ENCODE results near the gene SERPINC1. TPM values are rescaled to one million over a fixed set of nuclear protein-coding genes. Genes with fewer than 3 reads are reported as not detected.
"Not testable (repeated sequence)": the region's sequence is repeated elsewhere in the genome, so short reads cannot be mapped to it uniquely, and the experiment has no call there.

The SERPINC1 gene
- total RNA-seq, 1 donor from 2014 or later = 0.22 TPM

DNA sequence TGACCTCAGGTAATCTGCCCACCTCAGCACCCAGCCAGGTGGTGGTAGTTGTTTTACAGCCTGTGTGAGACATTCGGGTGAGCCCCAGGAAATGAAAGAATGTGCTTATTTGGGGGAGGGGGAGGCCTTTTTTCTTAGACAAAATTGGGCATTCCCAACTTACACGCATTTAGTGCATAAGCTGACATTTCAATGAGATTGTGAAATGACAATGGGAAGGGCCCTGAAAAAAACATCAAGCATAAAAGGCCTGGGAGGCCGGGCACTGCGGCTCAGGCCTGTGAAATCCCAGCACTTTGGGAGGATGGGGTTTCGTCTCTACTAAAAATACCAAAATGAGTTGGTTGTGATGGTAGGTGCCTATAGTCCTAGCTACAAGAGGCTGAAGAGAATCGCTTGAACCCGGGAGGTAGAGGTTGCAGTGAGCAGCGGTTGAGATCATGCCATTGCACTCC, 54.3 kb downstream of the SERPINC1 start:
- Mint-ChIP-seq H3K4me1 (ENCODE audit: low read depth) (peaks cover 39% of the 10 kb centered on the region), H3K27me3 (ENCODE audit: low read depth) (no peaks in the 10 kb centered on the region), H3K27ac (ENCODE audit: unreplicated experiment) (peak overlapping the region; percentile 45), H3K9me3 (ENCODE audit: low read depth) (no peaks in the 10 kb centered on the region), H3K36me3 (ENCODE audit: low read depth) (peaks cover 33% of the 10 kb centered on the region), H3K4me3 (ENCODE audit: unreplicated experiment) (no peak overlapping the region)
- TF ChIP-seq, protein P1, sequence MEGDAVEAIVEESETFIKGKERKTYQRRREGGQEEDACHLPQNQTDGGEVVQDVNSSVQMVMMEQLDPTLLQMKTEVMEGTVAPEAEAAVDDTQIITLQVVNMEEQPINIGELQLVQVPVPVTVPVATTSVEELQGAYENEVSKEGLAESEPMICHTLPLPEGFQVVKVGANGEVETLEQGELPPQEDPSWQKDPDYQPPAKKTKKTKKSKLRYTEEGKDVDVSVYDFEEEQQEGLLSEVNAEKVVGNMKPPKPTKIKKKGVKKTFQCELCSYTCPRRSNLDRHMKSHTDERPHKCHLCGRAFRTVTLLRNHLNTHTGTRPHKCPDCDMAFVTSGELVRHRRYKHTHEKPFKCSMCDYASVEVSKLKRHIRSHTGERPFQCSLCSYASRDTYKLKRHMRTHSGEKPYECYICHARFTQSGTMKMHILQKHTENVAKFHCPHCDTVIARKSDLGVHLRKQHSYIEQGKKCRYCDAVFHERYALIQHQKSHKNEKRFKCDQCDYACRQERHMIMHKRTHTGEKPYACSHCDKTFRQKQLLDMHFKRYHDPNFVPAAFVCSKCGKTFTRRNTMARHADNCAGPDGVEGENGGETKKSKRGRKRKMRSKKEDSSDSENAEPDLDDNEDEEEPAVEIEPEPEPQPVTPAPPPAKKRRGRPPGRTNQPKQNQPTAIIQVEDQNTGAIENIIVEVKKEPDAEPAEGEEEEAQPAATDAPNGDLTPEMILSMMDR (IDR thresholded peaks at IDR 0.05) = no peak
- no peak for DNase-seq (ENCODE audit: low spot score)

GRCh38 chr1:173862146-173862768, 54.9 kb downstream of the SERPINC1 start:
- H3K27me3 Mint-ChIP-seq (ENCODE audit: low read depth); DNase-seq (ENCODE audit: low spot score); H3K4me3 Mint-ChIP-seq (ENCODE audit: unreplicated experiment); H3K9me3 Mint-ChIP-seq (ENCODE audit: low read depth): not testable (repeated sequence)
- peak overlapping the region; percentile 45 for H3K27ac Mint-ChIP-seq (ENCODE audit: unreplicated experiment)
- H3K36me3 Mint-ChIP-seq (ENCODE audit: low read depth) = peaks cover 31% of the 10 kb centered on the region
- H3K4me1 Mint-ChIP-seq (ENCODE audit: low read depth) = peaks cover 37% of the 10 kb centered on the region

DNA sequence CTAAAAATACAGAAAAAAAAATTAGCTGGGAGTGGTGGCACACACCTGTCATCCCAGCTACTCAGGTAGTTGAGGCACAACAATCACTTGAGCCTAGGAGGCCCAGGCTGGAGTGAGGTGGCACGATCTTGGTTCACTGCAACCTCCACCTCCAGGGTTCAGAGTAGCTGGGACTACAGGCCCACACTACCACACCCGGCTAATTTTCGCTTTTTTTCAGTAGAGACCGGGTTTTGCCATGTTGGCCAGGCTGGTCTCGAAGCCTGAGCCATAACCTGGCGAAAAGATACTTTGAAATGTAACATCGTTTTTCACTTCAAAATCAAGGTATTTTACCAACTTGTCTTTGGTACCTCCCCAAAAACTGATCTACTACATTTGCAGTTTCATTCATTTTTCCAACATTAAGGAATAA, 55.4 kb downstream of the SERPINC1 start:
- TF ChIP-seq, protein P1 (IDR thresholded peaks at IDR 0.05) = no peak
- peaks cover 30% of the 10 kb centered on the region for H3K36me3 Mint-ChIP-seq (ENCODE audit: low read depth)
- no peak overlapping the region for H3K4me3 Mint-ChIP-seq (ENCODE audit: unreplicated experiment)
- peaks cover 32% of the 10 kb centered on the region for H3K4me1 Mint-ChIP-seq (ENCODE audit: low read depth)
- no peaks in the 10 kb centered on the region for H3K27me3 Mint-ChIP-seq (ENCODE audit: low read depth)
- H3K9me3 Mint-ChIP-seq (ENCODE audit: low read depth) = no peaks in the 10 kb centered on the region
- H3K27ac Mint-ChIP-seq (ENCODE audit: unreplicated experiment) = peak overlapping the region; percentile 22
- DNase-seq (ENCODE audit: low spot score) = no peak

DNA sequence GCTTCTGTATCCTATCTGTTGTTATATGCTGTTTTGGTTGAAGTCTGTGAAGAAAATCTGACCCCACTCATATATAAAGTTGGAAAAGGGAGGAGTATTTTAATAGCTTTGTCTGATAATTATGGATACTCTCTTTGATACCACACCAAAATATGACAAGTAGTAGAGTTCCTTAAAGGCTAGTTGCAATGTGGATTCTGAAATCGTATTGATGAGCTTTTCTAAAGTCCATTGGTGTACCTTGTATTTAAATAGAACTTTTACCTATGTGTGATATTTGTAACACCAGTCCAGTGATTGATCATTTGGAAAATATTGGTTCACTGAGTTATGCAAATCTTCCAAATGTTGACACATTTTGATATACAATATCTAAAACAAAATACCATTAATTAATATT, 57.1 kb downstream of the SERPINC1 start:
- Mint-ChIP-seq H3K36me3 (ENCODE audit: low read depth) (peaks cover 18% of the 10 kb centered on the region), H3K4me3 (ENCODE audit: unreplicated experiment) (no peak overlapping the region), H3K27me3 (ENCODE audit: low read depth) (no peaks in the 10 kb centered on the region), H3K27ac (ENCODE audit: unreplicated experiment) (no peak overlapping the region), H3K9me3 (ENCODE audit: low read depth) (no peaks in the 10 kb centered on the region), H3K4me1 (ENCODE audit: low read depth) (peaks cover 15% of the 10 kb centered on the region)
- TF ChIP-seq, protein P1 (IDR thresholded peaks at IDR 0.05) = no peak
- DNase-seq (ENCODE audit: low spot score) = no peak

DNA sequence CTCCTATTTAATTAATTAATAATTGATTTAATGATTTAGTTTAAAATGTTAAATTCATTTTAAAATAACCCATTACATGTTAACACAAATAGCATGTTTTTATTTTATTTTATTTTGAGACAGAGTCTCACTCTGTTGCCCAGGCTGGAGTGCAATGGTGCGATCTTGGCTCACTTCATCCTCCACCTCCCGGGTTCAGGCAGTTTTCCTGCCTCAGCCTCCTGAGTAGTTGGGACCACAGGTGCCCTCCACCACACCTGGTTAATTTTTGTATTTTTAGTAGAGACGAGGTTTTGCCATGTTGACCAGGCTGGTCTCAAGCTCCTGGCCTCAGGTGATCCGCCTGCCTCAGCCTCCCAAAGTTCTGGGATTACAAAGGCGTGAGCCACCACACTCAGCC, 57.6 kb downstream of the SERPINC1 start:
- not testable (repeated sequence) for H3K27me3 Mint-ChIP-seq (ENCODE audit: low read depth)

GRCh38 chr1:173857363-173857917, 59.7 kb downstream of the SERPINC1 start:
- no peak for DNase-seq (ENCODE audit: low spot score)
- Mint-ChIP-seq H3K9me3 (ENCODE audit: low read depth) (no peaks in the 10 kb centered on the region), H3K4me1 (ENCODE audit: low read depth) (peaks cover 10% of the 10 kb centered on the region), H3K36me3 (ENCODE audit: low read depth) (peaks cover 10% of the 10 kb centered on the region), H3K27ac (ENCODE audit: unreplicated experiment) (peak overlapping the region; percentile 68), H3K4me3 (ENCODE audit: unreplicated experiment) (no peak overlapping the region), H3K27me3 (ENCODE audit: low read depth) (no peaks in the 10 kb centered on the region)
- TF ChIP-seq, protein P1 (IDR thresholded peaks at IDR 0.05) = no peak

More for the DNA sequence above, 57.6 kb downstream of the SERPINC1 start:
- not testable (repeated sequence) for H3K4me3 Mint-ChIP-seq (ENCODE audit: unreplicated experiment); H3K27ac Mint-ChIP-seq (ENCODE audit: unreplicated experiment); DNase-seq (ENCODE audit: low spot score); H3K4me1 Mint-ChIP-seq (ENCODE audit: low read depth); H3K9me3 Mint-ChIP-seq (ENCODE audit: low read depth)
- H3K36me3 Mint-ChIP-seq (ENCODE audit: low read depth) = peaks cover 19% of the 10 kb centered on the region
